ENCODE data around the gene PDP2.

The PDP2 gene

GRCh38 chr16:66840883-66841282 is 39.4 kb upstream of the PDP2 start:
- TF ChIP-seq REST (IDR thresholded peaks at IDR 0.05; ENCODE audit: insufficient read depth in 1 of 2, low read depth in 2 of 2, low read length in 2 of 2) (no peak), POLR2AphosphoS5 (IDR thresholded peaks at IDR 0.05; ENCODE audit: low read depth, low read length) (no peak), TAF1 (IDR thresholded peaks at IDR 0.05; ENCODE audit: borderline replicate concordance, insufficient read depth, low read length) (no peak), FOXP2 (optimal IDR thresholded peaks at IDR 0.05; ENCODE audit: borderline replicate concordance, extremely low read depth, extremely low read length, insufficient read depth) (no peak), SIN3A (IDR thresholded peaks at IDR 0.05; ENCODE audit: borderline replicate concordance, insufficient read depth, low read length) (no peak)

- TF ChIP-seq FOXP2 (optimal IDR thresholded peaks at IDR 0.05; ENCODE audit: borderline replicate concordance, extremely low read depth, extremely low read length, insufficient read depth) = no peak
- TF ChIP-seq SIN3A (IDR thresholded peaks at IDR 0.05; ENCODE audit: borderline replicate concordance, insufficient read depth, low read length) = no peak
- TF ChIP-seq REST (IDR thresholded peaks at IDR 0.05; ENCODE audit: insufficient read depth in 1 of 2, low read depth in 2 of 2, low read length in 2 of 2) = no peak
- TF ChIP-seq POLR2AphosphoS5 (IDR thresholded peaks at IDR 0.05; ENCODE audit: low read depth, low read length) = no peak
Measured at GRCh38 chr16:66841366-66841765, 38.9 kb upstream of the PDP2 start.

GRCh38 chr16:66842765-66843164 is 37.5 kb upstream of the PDP2 start:
- TF ChIP-seq REST (IDR thresholded peaks at IDR 0.05; ENCODE audit: insufficient read depth in 1 of 2, low read depth in 2 of 2, low read length in 2 of 2) (no peak), POLR2AphosphoS5 (IDR thresholded peaks at IDR 0.05; ENCODE audit: low read depth, low read length) (no peak), TAF1 (IDR thresholded peaks at IDR 0.05; ENCODE audit: borderline replicate concordance, insufficient read depth, low read length) (no peak), SIN3A (IDR thresholded peaks at IDR 0.05; ENCODE audit: borderline replicate concordance, insufficient read depth, low read length) (no peak), FOXP2 (optimal IDR thresholded peaks at IDR 0.05; ENCODE audit: borderline replicate concordance, extremely low read depth, extremely low read length, insufficient read depth) (no peak)

GRCh38 chr16:66843191-66843590 is 37.1 kb upstream of the PDP2 start:
- no peak for TF ChIP-seq FOXP2 (optimal IDR thresholded peaks at IDR 0.05; ENCODE audit: borderline replicate concordance, extremely low read depth, extremely low read length, insufficient read depth)
- TF ChIP-seq TAF1 (IDR thresholded peaks at IDR 0.05; ENCODE audit: borderline replicate concordance, insufficient read depth, low read length) = no peak
- TF ChIP-seq REST (IDR thresholded peaks at IDR 0.05; ENCODE audit: insufficient read depth in 1 of 2, low read depth in 2 of 2, low read length in 2 of 2) = no peak
- TF ChIP-seq SIN3A (IDR thresholded peaks at IDR 0.05; ENCODE audit: borderline replicate concordance, insufficient read depth, low read length) = no peak
- no peak for TF ChIP-seq POLR2AphosphoS5 (IDR thresholded peaks at IDR 0.05; ENCODE audit: low read depth, low read length)

- TF ChIP-seq SIN3A (IDR thresholded peaks at IDR 0.05; ENCODE audit: borderline replicate concordance, insufficient read depth, low read length) (no peak), POLR2AphosphoS5 (IDR thresholded peaks at IDR 0.05; ENCODE audit: low read depth, low read length) (no peak), TAF1 (IDR thresholded peaks at IDR 0.05; ENCODE audit: borderline replicate concordance, insufficient read depth, low read length) (no peak), FOXP2 (optimal IDR thresholded peaks at IDR 0.05; ENCODE audit: borderline replicate concordance, extremely low read depth, extremely low read length, insufficient read depth) (no peak), REST (IDR thresholded peaks at IDR 0.05; ENCODE audit: insufficient read depth in 1 of 2, low read depth in 2 of 2, low read length in 2 of 2) (no peak)
Measured at GRCh38 chr16:66844009-66844341, 36.3 kb upstream of the PDP2 start.

All from PFSK-1 (cell line).